MCF 10A (cell line): Measurements from ENCODE around the gene SCYGR4. TPM values are rescaled to one million over a fixed set of nuclear protein-coding genes. Genes with fewer than 3 reads are reported as not detected.
"Not testable (repeated sequence)": the region's sequence is repeated elsewhere in the genome, so short reads cannot be mapped to it uniquely, and the experiment has no call there.

Experiments used
- BruUV-seq: library from RNA; stranded (reverse); fragments of 400-500 nt; replicated peaks from 2 replicates; lab custom pipeline; 2021; lab: Mats Ljungman, UMichigan
- CTCF ChIA-PET: fragments of 300-600 bp; sonication (Branson Sonifier 250); formaldehyde crosslinking; extraction: SDS; loops from one replicate; lab custom pipeline; 2021; ENCODE audit warnings: antibody characterized with exemption, inconsistent platforms; lab: Yijun Ruan, JAX
- POLR2A ChIA-PET: fragments of 300-600, 350-650 bp; sonication (Branson Sonifier 250); formaldehyde crosslinking; extraction: SDS; loops from one replicate; lab custom pipeline; 2020; ENCODE audit warnings: antibody characterized with exemption, inconsistent platforms; lab: Yijun Ruan, JAX
- DNase-seq: peaks from one replicate; pipeline ENCODE4 v3.0.0-alpha.2; 2018; ENCODE audit not compliant: unreplicated experiment
- H3K27ac Mint-ChIP-seq: one replicate; pipeline ENCODE4 v1.8.0; 2022; ENCODE audit warnings: mild to moderate bottlenecking, low read depth, mixed read lengths; ENCODE audit not compliant: unreplicated experiment
- H3K27me3 Mint-ChIP-seq: one replicate; pipeline ENCODE4 v1.8.0; 2022; ENCODE audit warnings: mixed read lengths; ENCODE audit not compliant: insufficient read depth, unreplicated experiment
- H3K36me3 Mint-ChIP-seq: one replicate; pipeline ENCODE4 v1.8.0; 2022; ENCODE audit warnings: mild to moderate bottlenecking, moderate library complexity, mixed read lengths; ENCODE audit not compliant: insufficient read depth, unreplicated experiment
- H3K4me1 Mint-ChIP-seq: one replicate; pipeline ENCODE4 v1.8.0; 2022; ENCODE audit warnings: mixed read lengths; ENCODE audit not compliant: insufficient read depth, unreplicated experiment
- H3K4me3 Mint-ChIP-seq: one replicate; pipeline ENCODE4 v1.8.0; 2022; ENCODE audit warnings: mild to moderate bottlenecking, moderate library complexity, mixed read lengths; ENCODE audit not compliant: unreplicated experiment
- H3K9me3 Mint-ChIP-seq: one replicate; pipeline ENCODE4 v1.8.0; 2022; ENCODE audit warnings: mixed read lengths; ENCODE audit not compliant: unreplicated experiment
- intact Hi-C: fragments of 100-400 bp; cut with micrococcal nuclease; formaldehyde crosslinking; loops from 2 replicates; pipeline ENCODE4 v1.14.1; 2022
- total RNA-seq: library from RNA; stranded (reverse); gene quantifications from 2 replicates; pipeline ENCODE4 v1.2.3, GENCODE V29; 2022
- TF ChIP-seq, protein P1 (sequence below): fragments of 200-600 bp; IDR thresholded peaks from one replicate; pipeline ENCODE4 v1.8.0; 2022; ENCODE audit warnings: antibody characterized with exemption, mild to moderate bottlenecking; ENCODE audit not compliant: unreplicated experiment

Gene SCYGR4
- total RNA-seq, 1 experiment from 2014 or later = not detected

DNA sequence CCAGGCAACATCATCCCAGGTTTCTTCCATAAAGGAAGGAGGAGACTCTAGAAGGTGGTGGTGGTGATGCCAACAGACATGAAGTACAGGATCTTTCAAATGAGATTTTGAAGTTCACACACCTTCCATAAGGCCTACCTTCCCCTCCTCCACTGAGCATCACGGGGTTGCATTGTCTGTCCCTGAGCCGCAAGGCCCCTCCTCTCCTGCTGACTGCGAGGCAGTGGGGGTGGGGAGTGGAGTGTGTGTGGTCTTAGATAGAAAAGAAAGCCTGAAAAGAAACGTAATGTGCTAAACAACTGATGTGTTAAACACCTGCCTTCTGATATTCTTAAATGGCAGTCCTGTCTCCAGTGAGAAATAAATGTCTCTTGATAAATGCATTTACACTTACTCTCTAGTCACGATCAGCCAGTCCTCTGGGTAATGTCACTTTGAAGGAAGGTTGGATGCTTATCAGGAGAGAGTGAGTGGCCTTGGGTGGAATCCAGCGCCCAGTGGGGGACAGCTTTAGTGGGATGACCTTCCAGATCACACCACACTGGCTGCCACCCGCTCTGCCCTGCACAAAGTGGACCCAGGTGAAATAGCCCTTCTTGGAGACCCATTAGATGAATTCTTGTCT is 43.8 kb downstream of the SCYGR4 start:
- no peaks in the 10 kb centered on the region for H3K4me1 Mint-ChIP-seq
- no peaks in the 10 kb centered on the region for H3K27me3 Mint-ChIP-seq
- no TSS peak for BruUV-seq
- POLR2A ChIA-PET = no interaction called here
- H3K27ac Mint-ChIP-seq = no peak overlapping the region
- TF ChIP-seq, protein P1, sequence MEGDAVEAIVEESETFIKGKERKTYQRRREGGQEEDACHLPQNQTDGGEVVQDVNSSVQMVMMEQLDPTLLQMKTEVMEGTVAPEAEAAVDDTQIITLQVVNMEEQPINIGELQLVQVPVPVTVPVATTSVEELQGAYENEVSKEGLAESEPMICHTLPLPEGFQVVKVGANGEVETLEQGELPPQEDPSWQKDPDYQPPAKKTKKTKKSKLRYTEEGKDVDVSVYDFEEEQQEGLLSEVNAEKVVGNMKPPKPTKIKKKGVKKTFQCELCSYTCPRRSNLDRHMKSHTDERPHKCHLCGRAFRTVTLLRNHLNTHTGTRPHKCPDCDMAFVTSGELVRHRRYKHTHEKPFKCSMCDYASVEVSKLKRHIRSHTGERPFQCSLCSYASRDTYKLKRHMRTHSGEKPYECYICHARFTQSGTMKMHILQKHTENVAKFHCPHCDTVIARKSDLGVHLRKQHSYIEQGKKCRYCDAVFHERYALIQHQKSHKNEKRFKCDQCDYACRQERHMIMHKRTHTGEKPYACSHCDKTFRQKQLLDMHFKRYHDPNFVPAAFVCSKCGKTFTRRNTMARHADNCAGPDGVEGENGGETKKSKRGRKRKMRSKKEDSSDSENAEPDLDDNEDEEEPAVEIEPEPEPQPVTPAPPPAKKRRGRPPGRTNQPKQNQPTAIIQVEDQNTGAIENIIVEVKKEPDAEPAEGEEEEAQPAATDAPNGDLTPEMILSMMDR = no peak
- no peaks in the 10 kb centered on the region for H3K36me3 Mint-ChIP-seq
- no peak overlapping the region for H3K4me3 Mint-ChIP-seq
- no peaks in the 10 kb centered on the region for H3K9me3 Mint-ChIP-seq
- intact Hi-C loops = no loop called here
- no peak for DNase-seq
- CTCF ChIA-PET = interaction anchor here (5.5 kb wide), 1 partner anchor 105 kb away, joined by 143 read pairs; no protein-coding TSS in a partner anchor

DNA sequence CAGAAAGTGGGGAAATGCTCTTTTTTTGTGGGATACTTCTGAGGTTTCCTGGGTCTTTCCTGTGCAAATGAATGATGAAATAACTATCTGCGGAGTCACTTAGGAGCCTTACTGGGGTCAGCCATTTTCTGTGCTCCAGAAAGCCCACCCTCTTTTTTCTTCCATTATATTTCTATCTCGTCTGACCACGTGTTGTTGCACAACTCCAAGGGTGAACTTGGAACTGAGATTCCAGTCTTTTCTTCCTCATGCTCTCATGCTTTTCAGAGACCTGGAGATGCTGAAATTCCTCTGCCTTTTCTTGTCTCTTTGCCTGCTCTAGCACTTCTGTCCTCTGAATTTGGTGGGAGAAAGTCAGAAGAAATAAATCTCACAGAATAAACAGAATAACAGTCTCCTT is 44.5 kb downstream of the SCYGR4 start:
- H3K27ac Mint-ChIP-seq = no peak overlapping the region
- H3K9me3 Mint-ChIP-seq = no peaks in the 10 kb centered on the region
- H3K36me3 Mint-ChIP-seq = no peaks in the 10 kb centered on the region
- no TSS peak for BruUV-seq
- TF ChIP-seq, protein P1 = no peak
- no peaks in the 10 kb centered on the region for H3K27me3 Mint-ChIP-seq
- no peak overlapping the region for H3K4me3 Mint-ChIP-seq
- H3K4me1 Mint-ChIP-seq = no peaks in the 10 kb centered on the region
- no peak for DNase-seq
- intact Hi-C loops = no loop called here
- POLR2A ChIA-PET = no interaction called here
- CTCF ChIA-PET = interaction anchor here (1.1 to 2.4 kb wide), 3 partner anchors 105 to 256 kb away, joined by 3 to 23 read pairs (median 6); no protein-coding TSS in a partner anchor

DNA sequence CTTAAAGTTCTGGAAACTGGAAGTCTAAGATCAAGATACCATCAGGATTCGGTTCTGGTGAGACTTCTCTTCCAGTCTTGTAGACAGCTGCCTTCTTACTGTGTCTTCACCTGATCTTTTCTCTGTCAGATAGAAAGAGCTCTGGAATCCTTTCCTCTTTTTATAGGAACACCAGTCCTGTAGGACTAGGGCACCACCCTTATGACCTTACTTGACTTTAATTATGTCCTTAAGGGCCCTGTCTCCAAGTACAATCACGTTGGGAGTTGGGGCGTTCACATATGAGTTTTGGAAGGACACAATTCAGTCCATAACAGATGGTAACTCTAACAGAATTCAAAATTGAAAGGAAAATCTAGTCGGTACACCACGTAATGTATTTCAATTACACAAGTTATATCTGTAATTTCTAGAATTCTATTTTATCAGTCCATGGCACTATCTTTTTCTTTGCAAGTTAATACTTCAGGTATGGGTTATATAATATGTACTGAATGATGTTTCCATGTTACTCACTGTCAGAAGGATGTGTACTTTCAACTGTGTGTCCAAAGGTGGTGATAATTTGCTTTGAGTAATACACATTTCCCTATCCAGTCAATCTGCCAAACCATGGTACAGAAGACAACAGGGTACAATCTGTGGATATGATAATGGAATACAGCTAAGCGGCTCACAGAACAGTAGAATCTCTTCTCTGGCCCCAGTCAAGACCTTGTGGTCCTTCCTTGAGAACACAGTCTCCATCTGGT is 48.1 kb downstream of the SCYGR4 start:
- ChIA-PET POLR2A (no interaction called here), CTCF (interaction anchor here (1.9 kb wide), 1 partner anchor 100 kb away, joined by 10 read pairs; no protein-coding TSS in a partner anchor)
- DNase-seq = no peak
- Mint-ChIP-seq H3K4me3 (no peak overlapping the region), H3K4me1 (no peaks in the 10 kb centered on the region), H3K27me3 (no peaks in the 10 kb centered on the region), H3K9me3 (no peaks in the 10 kb centered on the region), H3K36me3 (no peaks in the 10 kb centered on the region), H3K27ac (no peak overlapping the region)
- TF ChIP-seq, protein P1 = no peak
- intact Hi-C loops = no loop called here
- no TSS peak for BruUV-seq

DNA sequence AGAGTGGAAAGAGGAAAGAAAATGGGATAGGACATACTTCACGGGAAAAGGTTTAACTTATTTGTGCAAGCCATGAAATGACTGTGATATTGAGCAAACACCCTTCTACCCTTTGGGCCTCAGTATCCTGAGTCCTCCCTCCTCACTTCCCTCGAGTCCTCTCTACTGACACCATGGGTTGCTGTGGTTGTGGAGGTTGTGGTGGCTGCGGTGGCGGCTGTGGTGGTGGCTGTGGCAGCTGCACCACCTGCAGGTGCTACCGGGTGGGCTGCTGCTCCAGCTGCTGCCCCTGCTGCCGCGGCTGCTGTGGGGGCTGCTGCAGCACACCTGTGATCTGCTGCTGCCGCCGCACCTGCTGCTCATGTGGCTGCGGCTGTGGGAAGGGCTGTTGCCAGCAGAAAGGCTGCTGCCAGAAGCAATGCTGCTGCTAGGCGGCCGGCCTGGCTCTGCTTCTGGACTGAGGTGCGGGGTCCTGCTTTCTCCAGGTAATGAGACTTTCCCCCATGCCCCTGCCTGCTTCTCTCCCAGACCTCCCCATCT is 49.4 kb downstream of the SCYGR4 start, which contains the start of gene SCYGR5:
Gene SCYGR5, plus strand, starts transcription at position 174 of the 540 bp plus-strand sequence. Its CDS starts 0 bp downstream, at position 174.
- intact Hi-C loops = not testable (repeated sequence)

More for the DNA sequence above, 49.4 kb downstream of the SCYGR4 start, which contains the start of gene SCYGR5:
- H3K4me3 Mint-ChIP-seq, BruUV-seq, H3K4me1 Mint-ChIP-seq, POLR2A ChIA-PET, H3K36me3 Mint-ChIP-seq, H3K9me3 Mint-ChIP-seq, H3K27ac Mint-ChIP-seq, H3K27me3 Mint-ChIP-seq, DNase-seq: not testable (repeated sequence)
- CTCF ChIA-PET = interaction anchor here (0.6 to 1.9 kb wide), 4 partner anchors 99 to 195 kb away, joined by 3 to 10 read pairs (median 3); no protein-coding TSS in a partner anchor

Other genes starting within 250 kb of the SCYGR4 start
- gene TM4SF20, start 238.2 kb upstream of the SCYGR4 start, total RNA-seq = not detected in 2 replicates
- gene SCYGR1, start 229.5 kb upstream of the SCYGR4 start, total RNA-seq = not detected in 2 replicates
- 74.2 and 86.1 TPM in 2 replicates for gene AGFG1, start 145.3 kb upstream of the SCYGR4 start, total RNA-seq
- not detected in 2 replicates for gene SCYGR2, start 18.6 kb upstream of the SCYGR4 start, total RNA-seq
- not detected in 2 replicates for gene SCYGR3, start 2.7 kb upstream of the SCYGR4 start, total RNA-seq
- not detected in 2 replicates for gene SCYGR5, start 49.3 kb downstream of the SCYGR4 start, total RNA-seq
- gene SLC19A3, start 100.5 kb downstream of the SCYGR4 start, total RNA-seq = not detected in 2 replicates
- gene SCYGR6, start 107.3 kb downstream of the SCYGR4 start, total RNA-seq = not detected in 2 replicates
- gene SCYGR7, start 110.8 kb downstream of the SCYGR4 start, total RNA-seq = not detected in 2 replicates
- not detected in 2 replicates for gene SCYGR8, start 128.4 kb downstream of the SCYGR4 start, total RNA-seq
- 18.0 and 34.4 TPM in 2 replicates for gene CCL20, start 196.3 kb downstream of the SCYGR4 start, total RNA-seq